Activated CD4-positive, CD25-positive, alpha-beta regulatory T cell treated with anti-CD3 and anti-CD28 coated beads, Interleukin-2, amount 50 U/mL, for 16 hours (primary cell): ENCODE results near the gene EIF4EBP2.

ENCODE experiments used
- DNase-seq: peaks from one replicate; pipeline ENCODE4 v3.0.0-alpha.2; 2020; ENCODE audit warnings: low read depth, low spot score

EIF4EBP2 gene

GRCh38 chr10:70432101-70432500 is 28.2 kb downstream of the EIF4EBP2 start:
- no peak for DNase-seq

GRCh38 chr10:70432561-70433263 is 28.8 kb downstream of the EIF4EBP2 start:
- no peak for DNase-seq

- no peak for DNase-seq
Measured at GRCh38 chr10:70433581-70434280, 29.8 kb downstream of the EIF4EBP2 start.

- DNase-seq: no peak
Measured at GRCh38 chr10:70435241-70436085, 31.5 kb downstream of the EIF4EBP2 start.

- no peak for DNase-seq
Measured at GRCh38 chr10:70437721-70438120, 33.8 kb downstream of the EIF4EBP2 start.

GRCh38 chr10:70440296-70441160 is 36.6 kb downstream of the EIF4EBP2 start:
- DNase-seq: no peak

- no peak for DNase-seq
Measured at GRCh38 chr10:70441161-70441894, 37.4 kb downstream of the EIF4EBP2 start, which contains the start of gene NODAL. Gene NODAL, minus strand, starts transcription at chr10:70441681. Its CDS starts 14 bp downstream, at chr10:70441667.

GRCh38 chr10:70441895-70442309 is 38.0 kb downstream of the EIF4EBP2 start:
- DNase-seq: no peak

GRCh38 chr10:70442332-70442988 is 38.5 kb downstream of the EIF4EBP2 start:
- DNase-seq: no peak

GRCh38 chr10:70444744-70445143 is 40.8 kb downstream of the EIF4EBP2 start:
- DNase-seq: no peak

GRCh38 chr10:70445718-70446657 is 42.0 kb downstream of the EIF4EBP2 start:
- DNase-seq: no peak

GRCh38 chr10:70448236-70448635 is 44.3 kb downstream of the EIF4EBP2 start:
- DNase-seq: no peak

GRCh38 chr10:70455213-70455630 is 51.3 kb downstream of the EIF4EBP2 start:
- no peak for DNase-seq

GRCh38 chr10:70456164-70456563 is 52.2 kb downstream of the EIF4EBP2 start:
- no peak for DNase-seq

- DNase-seq: no peak
Measured at GRCh38 chr10:70457759-70458305, 53.9 kb downstream of the EIF4EBP2 start.

GRCh38 chr10:70458329-70459060 is 54.5 kb downstream of the EIF4EBP2 start:
- DNase-seq: no peak

GRCh38 chr10:70459061-70459773 is 55.3 kb downstream of the EIF4EBP2 start:
- no peak for DNase-seq
